CD14-positive monocyte (primary cell): ENCODE results near the gene CRIP2. TPM values are rescaled to one million over a fixed set of nuclear protein-coding genes. Genes with fewer than 3 reads are reported as not detected.

ENCODE experiments used
- DNase-seq, 3 donors: peaks; one replicate each; pipeline ENCODE4 v3.0.0-alpha.2; 2011 to 2022
- H2AFZ ChIP-seq: 2 replicates; pipeline ENCODE4 v1.6.0; 2012; ENCODE audit warnings: mild to moderate bottlenecking, low read depth, low read length, inconsistent platforms; ENCODE audit not compliant: insufficient read depth, poor library complexity, severe bottlenecking
- H3K27ac ChIP-seq, 2 donors: 1 replicate in 1 of 2; 2 replicates in 1 of 2; pipeline ENCODE4 v1.5.1; 2012 to 2013; ENCODE audit warnings: low read length in 2 of 2, control low read depth in 1 of 2, inconsistent platforms in 1 of 2, low read depth in 1 of 2, mild to moderate bottlenecking in 1 of 2
- H3K27me3 ChIP-seq, 2 donors: one replicate each; pipeline versions ENCODE4 v1.6.0 to v1.6.1; 2011 to 2013; ENCODE audit warnings: low read length in 2 of 2; ENCODE audit not compliant: control insufficient read depth in 2 of 2, insufficient read depth in 2 of 2
- H3K36me3 ChIP-seq, 2 donors: replicated peaks in 1 of 2; 1 replicate in 1 of 2; 2 replicates in 1 of 2; pipeline versions ENCODE4 v1.5.1 to v1.6.1; 2012 to 2013; ENCODE audit warnings: low read length in 2 of 2, control low read depth in 1 of 2, inconsistent platforms in 1 of 2, mild to moderate bottlenecking in 1 of 2; ENCODE audit not compliant: insufficient read depth in 2 of 2, control insufficient read depth in 1 of 2
- H3K4me1 ChIP-seq, 2 donors: 1 replicate in 1 of 2; 2 replicates in 1 of 2; pipeline versions ENCODE4 v1.5.1 to v1.6.1; 2012 to 2013; ENCODE audit warnings: low read length in 2 of 2, control low read depth in 1 of 2, inconsistent platforms in 1 of 2, mild to moderate bottlenecking in 1 of 2, moderate library complexity in 1 of 2; ENCODE audit not compliant: insufficient read depth in 2 of 2, control insufficient read depth in 1 of 2
- H3K4me2 ChIP-seq: replicated peaks from 2 replicates; pipeline ENCODE3; 2012; ENCODE audit warnings: low read length, moderate library complexity, mild to moderate bottlenecking; ENCODE audit not compliant: poor library complexity, severe bottlenecking; ENCODE audit errors: extremely low read depth
- H3K4me3 ChIP-seq, 3 experiments: fragments of 200-600 bp in 1 of 3; sonication (generic) in 1 of 3; replicated peaks in 1 of 3; 1 replicate in 2 of 3; 2 replicates in 1 of 3; pipeline ENCODE4 v1.5.1; 2011 to 2013; ENCODE audit warnings: low read length in 3 of 3, mild to moderate bottlenecking in 3 of 3, control low read depth in 2 of 3, low read depth in 2 of 3, inconsistent platforms in 1 of 3, moderate library complexity in 1 of 3
- H3K79me2 ChIP-seq: 2 replicates; pipeline ENCODE4 v1.6.0; 2012; ENCODE audit warnings: mild to moderate bottlenecking, control low read depth, inconsistent platforms, low read length, moderate library complexity; ENCODE audit not compliant: insufficient read depth
- H3K9ac ChIP-seq: 2 replicates; pipeline ENCODE4 v1.6.0; 2017; ENCODE audit warnings: low read length, mild to moderate bottlenecking; ENCODE audit not compliant: insufficient read depth, poor library complexity, severe bottlenecking
- H3K9me3 ChIP-seq, 2 donors: replicated peaks in 1 of 2; 1 replicate in 1 of 2; 2 replicates in 1 of 2; pipeline versions ENCODE4 v1.5.1 to v1.6.1; 2012 to 2013; ENCODE audit warnings: low read length in 2 of 2, control low read depth in 1 of 2; ENCODE audit not compliant: control insufficient read depth in 1 of 2, insufficient read depth in 1 of 2
- H4K20me1 ChIP-seq: 2 replicates; pipeline ENCODE4 v1.6.0; 2012; ENCODE audit warnings: mild to moderate bottlenecking, low read length, control low read depth, moderate library complexity; ENCODE audit not compliant: insufficient read depth
- H3K27ac Mint-ChIP-seq, 7 donors: one replicate each; pipeline ENCODE4 v1.8.0; 2020; ENCODE audit warnings: mild to moderate bottlenecking in 7 of 7, mixed read lengths in 7 of 7, moderate library complexity in 6 of 7, inconsistent platforms in 2 of 7
- H3K27me3 Mint-ChIP-seq, 3 donors: one replicate each; pipeline ENCODE4 v1.8.0; 2021 to 2022; ENCODE audit warnings: low read depth in 3 of 3, mild to moderate bottlenecking in 3 of 3, mixed read lengths in 3 of 3, moderate library complexity in 3 of 3, inconsistent platforms in 1 of 3
- H3K36me3 Mint-ChIP-seq, 2 donors: one replicate each; pipeline ENCODE4 v1.8.0; 2020; ENCODE audit warnings: mixed read lengths in 2 of 2, inconsistent platforms in 1 of 2, mild to moderate bottlenecking in 1 of 2
- H3K4me1 Mint-ChIP-seq: one replicate; pipeline ENCODE4 v1.8.0; 2020; ENCODE audit warnings: mild to moderate bottlenecking, mixed read lengths
- H3K4me3 Mint-ChIP-seq, 2 donors: one replicate each; pipeline ENCODE4 v1.8.0; 2020; ENCODE audit warnings: mild to moderate bottlenecking in 2 of 2, mixed read lengths in 2 of 2, moderate library complexity in 1 of 2
- H3K9me3 Mint-ChIP-seq, 7 donors: one replicate each; pipeline ENCODE4 v1.8.0; 2020 to 2022; ENCODE audit warnings: mixed read lengths in 7 of 7, mild to moderate bottlenecking in 6 of 7, moderate library complexity in 6 of 7, inconsistent platforms in 2 of 7
- WGBS: methylation state at CpG from one replicate; pipeline ENCODE4 v1.1.5; 2013; ENCODE audit warnings: missing lambda C conversion rate; ENCODE audit not compliant: insufficient coverage; 5-methylcytosine and 5-hydroxymethylcytosine counted together
- intact Hi-C, 2 donors: fragments of 100-400 bp; cut with micrococcal nuclease; formaldehyde crosslinking; loops; one replicate each; pipeline versions ENCODE4 v1.15.0 to v1.15.1; 2023
- polyA plus RNA-seq, 3 donors: library from polyadenylated mRNA; depleted of rRNA in 1 of 3; unstranded in 2 of 3; stranded (reverse) in 1 of 3; fragments of 300-500 nt in 2 of 3; fragments of >200 nt in 1 of 3; fragmentation: Illumina TruSeq in 2 of 3; gene quantifications; 1 replicate in 2 of 3; 2 replicates in 1 of 3; pipeline ENCODE4 v1.2.3, GENCODE V29; 2012 to 2021
- TF ChIP-seq, protein P1 (sequence below): fragments of 200-600 bp; IDR thresholded peaks from one replicate; pipeline ENCODE4 v1.8.0; 2022; ENCODE audit warnings: antibody characterized with exemption, mild to moderate bottlenecking

The CRIP2 gene
- polyA plus RNA-seq, 3 donors = 2.1 to 4.0 (median 3.3) TPM

DNA sequence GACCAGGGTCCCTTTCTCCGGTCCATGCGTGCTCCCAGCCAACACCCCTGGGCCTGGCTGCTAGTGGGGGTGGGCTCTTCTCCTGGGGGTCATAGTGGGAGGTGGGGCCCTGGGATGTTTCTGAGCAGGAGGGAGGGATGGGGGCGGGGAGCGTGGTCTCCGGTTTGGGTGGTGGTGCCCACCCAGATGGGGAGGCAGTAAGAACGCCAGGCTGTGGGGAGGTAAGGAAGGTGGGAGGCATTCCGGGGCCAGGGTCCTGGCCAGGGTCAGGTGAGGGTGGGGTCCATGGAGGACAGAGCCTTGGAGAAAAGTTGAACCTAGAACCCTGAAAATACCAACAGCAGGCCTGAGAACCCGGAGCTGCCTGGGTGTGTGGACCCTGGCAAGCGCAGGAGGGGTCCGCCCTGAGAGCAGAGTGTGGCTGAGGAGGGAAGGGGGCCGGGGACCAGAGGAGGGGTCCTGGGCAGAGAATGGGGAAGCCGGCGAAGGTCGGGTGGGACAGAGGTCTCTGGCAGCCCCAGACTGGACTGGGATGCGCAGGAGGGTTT lies 5.7 kb downstream of the CRIP2 start:
- Mint-ChIP-seq H3K36me3 (peaks cover 5 to 8% of the 10 kb centered on the region in 2 donors), H3K9me3 (peaks cover 5 to 27% (median 17%) of the 10 kb centered on the region in 7 donors), H3K27me3 (peaks cover 53 to 86% (median 58%) of the 10 kb centered on the region in 3 donors), H3K27ac (peak overlapping the region in 5 of 7 donors; percentile 46 to 99 (median 99)), H3K4me1 (peaks cover 46% of the 10 kb centered on the region), H3K4me3 (peak overlapping the region in 1 of 2 donors; percentile 88)
- Histone ChIP-seq H3K4me2 (peak overlapping the region; percentile 79), H3K27ac (no peak overlapping the region), H3K27me3 (peaks cover 19 to 70% of the 10 kb centered on the region in 2 donors), H2AFZ (no peak overlapping the region), H3K36me3 (no peaks in the 10 kb centered on the region), H4K20me1 (peaks cover 7% of the 10 kb centered on the region), H3K9me3 (peaks cover 9 to 25% of the 10 kb centered on the region in 2 donors), H3K4me1 (peaks cover 45 to 58% of the 10 kb centered on the region in 2 donors), H3K79me2 (no peaks in the 10 kb centered on the region), H3K9ac (no peak overlapping the region), H3K4me3 (no peak overlapping the region)
- TF ChIP-seq, protein P1, sequence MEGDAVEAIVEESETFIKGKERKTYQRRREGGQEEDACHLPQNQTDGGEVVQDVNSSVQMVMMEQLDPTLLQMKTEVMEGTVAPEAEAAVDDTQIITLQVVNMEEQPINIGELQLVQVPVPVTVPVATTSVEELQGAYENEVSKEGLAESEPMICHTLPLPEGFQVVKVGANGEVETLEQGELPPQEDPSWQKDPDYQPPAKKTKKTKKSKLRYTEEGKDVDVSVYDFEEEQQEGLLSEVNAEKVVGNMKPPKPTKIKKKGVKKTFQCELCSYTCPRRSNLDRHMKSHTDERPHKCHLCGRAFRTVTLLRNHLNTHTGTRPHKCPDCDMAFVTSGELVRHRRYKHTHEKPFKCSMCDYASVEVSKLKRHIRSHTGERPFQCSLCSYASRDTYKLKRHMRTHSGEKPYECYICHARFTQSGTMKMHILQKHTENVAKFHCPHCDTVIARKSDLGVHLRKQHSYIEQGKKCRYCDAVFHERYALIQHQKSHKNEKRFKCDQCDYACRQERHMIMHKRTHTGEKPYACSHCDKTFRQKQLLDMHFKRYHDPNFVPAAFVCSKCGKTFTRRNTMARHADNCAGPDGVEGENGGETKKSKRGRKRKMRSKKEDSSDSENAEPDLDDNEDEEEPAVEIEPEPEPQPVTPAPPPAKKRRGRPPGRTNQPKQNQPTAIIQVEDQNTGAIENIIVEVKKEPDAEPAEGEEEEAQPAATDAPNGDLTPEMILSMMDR = no peak
- DNase-seq = no peak
- 47% methylated on average over 10 of the region's 15 CpGs for WGBS
- intact Hi-C loops = loop anchor here (2.0 to 10.0 kb wide), 3 partner anchors 81 to 415 kb away; partner anchors contain the start of genes GPR132 (in 1 of the 2) and TEX22 (in 1 of the 2)

DNA sequence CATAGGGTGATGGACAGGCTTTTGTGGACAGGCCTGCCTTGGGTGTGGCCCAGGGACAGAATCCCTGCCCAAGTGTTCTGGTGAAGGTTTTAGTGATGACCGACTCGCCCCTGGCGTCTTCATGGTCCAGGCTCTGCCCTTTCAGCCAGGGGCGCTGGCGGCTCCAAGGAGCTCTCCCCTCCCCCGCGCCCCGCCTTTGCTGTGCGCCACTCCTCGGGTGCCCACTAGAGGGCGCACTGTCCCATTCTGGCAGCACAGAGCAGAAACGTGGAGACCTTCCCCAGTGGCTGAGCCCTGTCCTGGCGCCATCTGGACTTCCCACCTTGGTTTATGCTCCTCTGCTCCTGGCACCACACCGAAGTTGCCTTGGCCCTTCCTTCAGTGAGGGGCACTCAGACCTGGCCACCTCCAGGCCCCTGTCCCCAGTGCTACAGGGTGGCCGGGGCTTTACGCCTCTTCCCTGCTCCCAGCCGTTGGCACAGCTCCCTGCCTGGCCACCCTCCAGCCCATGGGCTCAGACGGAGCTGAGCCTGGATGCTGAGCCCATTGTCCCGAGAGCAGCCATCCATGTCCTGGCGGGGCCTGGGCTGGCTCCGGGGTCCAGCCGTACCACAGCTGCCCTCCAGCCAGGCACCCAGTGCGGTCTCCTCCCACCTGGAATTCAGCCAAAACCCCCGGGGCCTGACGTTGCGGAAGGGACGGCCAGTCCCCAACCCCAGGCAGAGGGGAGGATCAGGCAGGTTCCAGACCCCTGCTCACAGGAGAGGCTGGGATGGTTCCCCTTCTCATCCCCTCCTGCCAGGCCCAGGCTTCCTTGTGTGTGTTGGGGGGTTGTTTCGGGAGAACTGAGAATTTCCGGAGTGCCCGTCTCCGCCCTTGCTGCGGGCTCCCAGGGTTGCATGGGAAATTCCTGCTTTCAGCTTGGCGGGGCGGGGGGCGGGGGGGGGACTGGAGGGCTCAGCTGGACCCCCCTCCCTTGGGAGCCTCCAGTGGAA lies 6.5 kb downstream of the CRIP2 start:
- Mint-ChIP-seq H3K27me3 (peaks cover 52 to 86% (median 58%) of the 10 kb centered on the region in 3 donors), H3K4me1 (peaks cover 51% of the 10 kb centered on the region), H3K27ac (peak overlapping the region; percentile 96 to 99 (median 99)), H3K4me3 (peak overlapping the region; percentile 75 to 88), H3K36me3 (peaks cover 5 to 12% of the 10 kb centered on the region in 2 donors), H3K9me3 (peaks cover 5 to 24% (median 17%) of the 10 kb centered on the region in 7 donors)
- Histone ChIP-seq H3K4me2 (peak overlapping the region; percentile 79), H3K36me3 (no peaks in the 10 kb centered on the region), H3K27me3 (peaks cover 10 to 70% of the 10 kb centered on the region in 2 donors), H2AFZ (peak overlapping the region; percentile 56), H3K4me3 (peak overlapping the region; percentile 18 to 72 (median 52)), H4K20me1 (peaks cover under 1% of the 10 kb centered on the region), H3K79me2 (no peaks in the 10 kb centered on the region), H3K27ac (peak overlapping the region; percentile 82 to 99), H3K9ac (peak overlapping the region; percentile 97), H3K9me3 (peaks cover 9 to 17% of the 10 kb centered on the region in 2 donors), H3K4me1 (peaks cover 49 to 64% of the 10 kb centered on the region in 2 donors)
- DNase-seq = peak; percentile 91 to 92 (median 91)
- TF ChIP-seq, protein P1 = peak; percentile 99
- whole genome bisulfite sequencing = under 1% methylated on average over 27 of the region's 35 CpGs
- intact Hi-C loops = loop anchor here (1.0 to 10.0 kb wide), 4 partner anchors 8 to 416 kb away; partner anchors contain the start of genes GPR132 (in 1 of the 2) and TEX22 (in 1 of the 2)
